PC-9 (cell line): ENCODE results near the gene IGF2BP2. TPM values are rescaled to one million over a fixed set of nuclear protein-coding genes. Genes with fewer than 3 reads are reported as not detected.

ENCODE experiments used
- BruUV-seq: library from RNA; stranded (reverse); fragments of 400-500 nt; replicated peaks from 2 replicates; lab custom pipeline; 2021; lab: Mats Ljungman, UMichigan
- CTCF ChIA-PET: fragments of 300-600 bp; sonication (Branson Sonifier 250); formaldehyde crosslinking; loops from one replicate; lab custom pipeline; 2022; ENCODE audit warnings: antibody characterized with exemption; lab: Charles Lee
- POLR2A ChIA-PET: fragments of 300-600 bp; sonication (Branson Sonifier 250); formaldehyde crosslinking; loops from one replicate; lab custom pipeline; 2022; ENCODE audit warnings: antibody characterized with exemption; ENCODE audit not compliant: unreplicated experiment; lab: Charles Lee
- DNase-seq, 2 experiments: peaks; one replicate each; pipeline versions ENCODE4 v3.0.0 to v3.0.0-alpha.2; 2015 to 2022; ENCODE audit warnings: mixed read lengths in 1 of 2
- H2AFZ ChIP-seq: fragments of 200-600 bp; sonication (generic); 2 replicates; pipeline ENCODE4 v1.8.1; 2017; ENCODE audit warnings: antibody characterized with exemption
- H3F3A ChIP-seq: fragments of 200-600 bp; sonication (generic); 2 replicates; pipeline ENCODE4 v1.8.1; 2017; ENCODE audit warnings: antibody characterized with exemption, mild to moderate bottlenecking, low read depth; ENCODE audit not compliant: insufficient read depth
- H3K27ac ChIP-seq: fragments of 200-600 bp; sonication (generic); 2 replicates; pipeline ENCODE4 v1.6.1; 2016; ENCODE audit warnings: mixed run types
- H3K27me3 ChIP-seq: fragments of 200-600 bp; sonication (generic); 2 replicates; pipeline ENCODE4 v1.6.1; 2016; ENCODE audit warnings: low read depth, mixed run types; ENCODE audit not compliant: insufficient read depth
- H3K36me3 ChIP-seq: fragments of 200-600 bp; sonication (generic); 2 replicates; pipeline ENCODE4 v1.6.1; 2016; ENCODE audit warnings: low read depth, mixed run types
- H3K4me1 ChIP-seq: fragments of 200-600 bp; sonication (generic); replicated peaks from 2 replicates; pipeline ENCODE4 v1.6.1; 2016; ENCODE audit warnings: mixed run types; ENCODE audit not compliant: insufficient read depth
- H3K4me2 ChIP-seq: fragments of 200-600 bp; sonication (generic); 2 replicates; pipeline ENCODE4 v1.6.1; 2017; ENCODE audit warnings: mixed run types
- H3K4me3 ChIP-seq: fragments of 200-600 bp; sonication (generic); 2 replicates; pipeline ENCODE4 v1.6.1; 2016; ENCODE audit warnings: mixed run types
- H3K79me2 ChIP-seq: fragments of 200-600 bp; sonication (generic); 2 replicates; pipeline ENCODE4 v1.6.1; 2017; ENCODE audit warnings: low read depth, mixed run types
- H3K9me2 ChIP-seq: fragments of 200-600 bp; sonication (generic); 2 replicates; pipeline ENCODE4 v1.8.1; 2017; ENCODE audit warnings: mild to moderate bottlenecking; ENCODE audit not compliant: insufficient read depth
- H3K9me3 ChIP-seq: fragments of 200-600 bp; sonication (generic); 2 replicates; pipeline ENCODE4 v1.8.1; 2016; ENCODE audit warnings: low read depth; ENCODE audit not compliant: insufficient read depth
- H4K20me1 ChIP-seq: fragments of 200-600 bp; sonication (generic); 2 replicates; pipeline ENCODE4 v1.8.1; 2017; ENCODE audit not compliant: insufficient read depth
- EZH2 ChIP-seq: fragments of 200-600 bp; sonication (generic); IDR thresholded peaks from 2 replicates; pipeline ENCODE4 v1.8.0; 2017; ENCODE audit warnings: antibody characterized with exemption, low read depth
- intact Hi-C: fragments of 100-400 bp; cut with micrococcal nuclease; formaldehyde crosslinking; loops from one replicate; pipeline ENCODE4 v1.10.0; 2022; ENCODE audit not compliant: unreplicated experiment
- total RNA-seq: library from RNA; stranded (reverse); gene quantifications from 2 replicates; pipeline ENCODE4 v1.2.3, GENCODE V29; 2021
- TF ChIP-seq, protein P1 (sequence below): fragments of 200-600 bp; sonication (generic); conservative IDR thresholded peaks from 2 replicates; pipeline ENCODE4 v1.6.1; 2017; ENCODE audit warnings: mixed run types, antibody characterized with exemption, mild to moderate bottlenecking, moderate library complexity

The IGF2BP2 gene
- total RNA-seq, 1 experiment from 2014 or later: 140 TPM

- CTCF ChIA-PET: no interaction called here
- no peak overlapping the region for H2AFZ ChIP-seq
- H3K36me3 ChIP-seq: no peaks in the 10 kb centered on the region
- no peaks in the 10 kb centered on the region for H3K4me1 ChIP-seq
- no peaks in the 10 kb centered on the region for H3K79me2 ChIP-seq
- no peak for DNase-seq
- no TSS peak for BruUV-seq
- 0 out of 2 replicates have a peak, but pooled peaks cover 3% of the 10 kb centered on the region for H4K20me1 ChIP-seq
- H3K4me2 ChIP-seq: no peak overlapping the region
- no peaks in the 10 kb centered on the region for H3K27me3 ChIP-seq
- no peak overlapping the region for H3K4me3 ChIP-seq
- intact Hi-C loops: no loop called here
- H3F3A ChIP-seq: peaks cover 11% of the 10 kb centered on the region
- POLR2A ChIA-PET: interaction anchor here (0.7 kb wide), 1 partner anchor 21 kb away, joined by 5 read pairs; no protein-coding TSS in a partner anchor
- no peaks in the 10 kb centered on the region for H3K9me3 ChIP-seq
- no peaks in the 10 kb centered on the region for H3K9me2 ChIP-seq
- H3K27ac ChIP-seq: no peak overlapping the region
- TF ChIP-seq, protein P1, sequence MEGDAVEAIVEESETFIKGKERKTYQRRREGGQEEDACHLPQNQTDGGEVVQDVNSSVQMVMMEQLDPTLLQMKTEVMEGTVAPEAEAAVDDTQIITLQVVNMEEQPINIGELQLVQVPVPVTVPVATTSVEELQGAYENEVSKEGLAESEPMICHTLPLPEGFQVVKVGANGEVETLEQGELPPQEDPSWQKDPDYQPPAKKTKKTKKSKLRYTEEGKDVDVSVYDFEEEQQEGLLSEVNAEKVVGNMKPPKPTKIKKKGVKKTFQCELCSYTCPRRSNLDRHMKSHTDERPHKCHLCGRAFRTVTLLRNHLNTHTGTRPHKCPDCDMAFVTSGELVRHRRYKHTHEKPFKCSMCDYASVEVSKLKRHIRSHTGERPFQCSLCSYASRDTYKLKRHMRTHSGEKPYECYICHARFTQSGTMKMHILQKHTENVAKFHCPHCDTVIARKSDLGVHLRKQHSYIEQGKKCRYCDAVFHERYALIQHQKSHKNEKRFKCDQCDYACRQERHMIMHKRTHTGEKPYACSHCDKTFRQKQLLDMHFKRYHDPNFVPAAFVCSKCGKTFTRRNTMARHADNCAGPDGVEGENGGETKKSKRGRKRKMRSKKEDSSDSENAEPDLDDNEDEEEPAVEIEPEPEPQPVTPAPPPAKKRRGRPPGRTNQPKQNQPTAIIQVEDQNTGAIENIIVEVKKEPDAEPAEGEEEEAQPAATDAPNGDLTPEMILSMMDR: no peak
- TF ChIP-seq EZH2: no peak
These were observed 12.6 kb upstream of the IGF2BP2 start for GRCh38 chr3:185837414-185837813.

DNA sequence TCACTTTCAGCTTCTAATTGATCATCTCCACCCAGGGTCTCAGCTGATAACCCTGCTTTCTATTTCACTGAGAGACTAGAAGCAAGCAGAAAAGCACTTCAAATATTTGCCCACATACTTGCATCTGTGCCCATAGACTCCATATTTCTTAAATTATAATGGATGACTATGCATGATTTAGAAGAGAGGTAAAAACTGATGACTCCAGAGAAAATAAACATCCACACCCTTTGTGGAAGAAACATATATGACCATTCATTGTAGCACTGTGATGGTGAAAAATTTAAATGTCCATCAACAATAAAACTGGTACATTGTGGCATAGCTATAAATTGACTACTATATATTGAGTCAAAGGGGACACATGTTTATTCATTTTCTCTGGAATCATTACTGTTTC lies 7.1 kb upstream of the IGF2BP2 start:
- Histone ChIP-seq H3K4me2 (no peak overlapping the region), H3F3A (peaks cover 24% of the 10 kb centered on the region), H4K20me1 (0 out of 2 replicates have a peak, but pooled peaks cover 3% of the 10 kb centered on the region), H3K27me3 (no peaks in the 10 kb centered on the region), H3K4me1 (peaks cover 4% of the 10 kb centered on the region; the same call in 1 of the 2 replicates), H3K79me2 (peaks cover 5% of the 10 kb centered on the region), H3K36me3 (peaks cover 20% of the 10 kb centered on the region; the same call in 1 of the 2 replicates), H2AFZ (no peak overlapping the region), H3K27ac (no peak overlapping the region), H3K4me3 (no peak overlapping the region), H3K9me3 (peaks cover 22% of the 10 kb centered on the region), H3K9me2 (no peaks in the 10 kb centered on the region)
- TF ChIP-seq EZH2: no peak
- BruUV-seq: no TSS peak
- no peak for DNase-seq
- intact Hi-C loops: no loop called here
- POLR2A ChIA-PET: no interaction called here
- CTCF ChIA-PET: interaction anchor here (0.5 kb wide), 1 partner anchor 35 kb away, joined by 3 read pairs; no protein-coding TSS in a partner anchor

GRCh38 chr3:185831195-185831594 lies 6.4 kb upstream of the IGF2BP2 start:
- H3K79me2 ChIP-seq: peaks cover 13% of the 10 kb centered on the region
- no peak for DNase-seq
- CTCF ChIA-PET: no interaction called here
- no peak for TF ChIP-seq EZH2
- TF ChIP-seq, protein P1: no peak
- H3K4me3 ChIP-seq: no peak overlapping the region
- H3K4me2 ChIP-seq: no peak overlapping the region
- 0 out of 2 replicates have a peak, but pooled peaks cover 3% of the 10 kb centered on the region for H4K20me1 ChIP-seq
- no peak overlapping the region for H2AFZ ChIP-seq
- H3K9me2 ChIP-seq: no peaks in the 10 kb centered on the region
- BruUV-seq: no TSS peak
- peaks cover 25% of the 10 kb centered on the region for H3F3A ChIP-seq
- H3K27ac ChIP-seq: no peak overlapping the region
- H3K36me3 ChIP-seq: peaks cover 22% of the 10 kb centered on the region; the same call in 1 of the 2 replicates
- POLR2A ChIA-PET: no interaction called here
- peaks cover 22% of the 10 kb centered on the region for H3K9me3 ChIP-seq
- H3K4me1 ChIP-seq: peaks cover 12% of the 10 kb centered on the region
- H3K27me3 ChIP-seq: no peaks in the 10 kb centered on the region
- intact Hi-C loops: no loop called here
